K562 (cell line): ENCODE measurements around the gene RHOBTB3. TPM values are rescaled to one million over a fixed set of nuclear protein-coding genes. Genes with fewer than 3 reads are reported as not detected.

Experiments used
- CREM ChIP-seq: IDR thresholded peaks from 2 replicates; pipeline ENCODE4 v1.6.1; 2014; ENCODE audit warnings: antibody characterized with exemption, low read depth
- DMBX1 ChIP-seq: fragments of 250-450 bp; sonication (Bioruptor Pico); IDR thresholded peaks from 2 replicates; pipeline ENCODE4 v1.8.0; 2022; ENCODE audit warnings: inconsistent platforms, mild to moderate bottlenecking, moderate library complexity, borderline replicate concordance
- GTF2E2 ChIP-seq: fragments of 200-800 bp; sonication (Bioruptor generic); IDR thresholded peaks from 2 replicates; pipeline ENCODE4 v1.6.1; 2016; ENCODE audit warnings: missing genetic modification characterization, missing compliant biosample characterization
- HDAC1 ChIP-seq, 2 experiments: fragments of 450-650 bp; IDR thresholded peaks; 2 replicates each; pipeline ENCODE4 v1.6.1; 2016 to 2017; ENCODE audit warnings: inconsistent platforms in 1 of 2, mild to moderate bottlenecking in 1 of 2, moderate library complexity in 1 of 2
- HES1 ChIP-seq: fragments of 450-650 bp; IDR thresholded peaks from 2 replicates; pipeline ENCODE4 v1.6.1; 2016; ENCODE audit warnings: low read depth, mild to moderate bottlenecking, moderate library complexity
- HEY1 ChIP-seq: fragments of 250-450 bp; sonication (Bioruptor Pico); IDR thresholded peaks from 2 replicates; pipeline ENCODE4 v1.5.0; 2020; ENCODE audit warnings: mild to moderate bottlenecking, moderate library complexity, borderline replicate concordance
- HOXB6 ChIP-seq: fragments of 250-450 bp; sonication (Bioruptor Pico); IDR thresholded peaks from 2 replicates; pipeline ENCODE4 v1.5.1; 2022; ENCODE audit warnings: mild to moderate bottlenecking, borderline replicate concordance
- KAT2B ChIP-seq: IDR thresholded peaks from one replicate; pipeline ENCODE4 v1.6.1; 2012; ENCODE audit warnings: low read depth, mild to moderate bottlenecking, control low read depth, inconsistent platforms, low read length, moderate library complexity
- MAX ChIP-seq: sonication (generic); formaldehyde crosslinking; IDR thresholded peaks from 2 replicates; pipeline ENCODE4 v1.9.0; 2022; ENCODE audit warnings: mild to moderate bottlenecking, missing genetic modification reagents
- MAZ ChIP-seq, 2 experiments: fragments of 450-650 bp in 1 of 2; sonication (generic) in 1 of 2; formaldehyde crosslinking; IDR thresholded peaks in 1 of 2; conservative IDR thresholded peaks in 1 of 2; 2 replicates each; pipeline versions ENCODE4 v1.4.0 to v1.5.0; 2020; ENCODE audit warnings: mild to moderate bottlenecking in 1 of 2, missing genetic modification reagents in 1 of 2
- NCOA2 ChIP-seq, 2 experiments: fragments of 450-650 bp; IDR thresholded peaks; 2 replicates each; pipeline ENCODE4 v1.6.1; 2018; ENCODE audit warnings: mild to moderate bottlenecking in 2 of 2, moderate library complexity in 1 of 2; ENCODE audit not compliant: partially characterized antibody in 2 of 2
- POLR2G ChIP-seq: fragments of 200-400 bp; formaldehyde crosslinking; IDR thresholded peaks from 2 replicates; pipeline ENCODE4 v1.6.1; 2017; ENCODE audit warnings: low read depth, mild to moderate bottlenecking, antibody characterized with exemption, low read length, moderate library complexity
- PTTG1 ChIP-seq: fragments of 450-650 bp; IDR thresholded peaks from 2 replicates; pipeline ENCODE4 v1.6.1; 2016; ENCODE audit warnings: low read depth, mild to moderate bottlenecking, missing genetic modification characterization, missing compliant biosample characterization
- REST ChIP-seq, 2 experiments: fragments of 450-650 bp; formaldehyde crosslinking in 1 of 2; IDR thresholded peaks; 2 replicates each; pipeline versions ENCODE4 v1.4.0 to v1.6.1; 2014 to 2020; ENCODE audit warnings: mild to moderate bottlenecking in 2 of 2, borderline replicate concordance in 1 of 2, low read depth in 1 of 2
- SOX6 ChIP-seq: fragments of 450-650 bp; IDR thresholded peaks from 2 replicates; pipeline ENCODE4 v1.6.1; 2014; ENCODE audit warnings: mild to moderate bottlenecking
- ZFP30 ChIP-seq: fragments of 250-450 bp; sonication (Bioruptor Pico); IDR thresholded peaks from 2 replicates; pipeline ENCODE4 v1.8.0; 2022; ENCODE audit warnings: moderate library complexity, mild to moderate bottlenecking, inconsistent platforms, borderline replicate concordance
- ZNF766 ChIP-seq: fragments of 200-800 bp; sonication (Bioruptor generic); conservative IDR thresholded peaks from 2 replicates; pipeline ENCODE4 v1.6.1; 2016; ENCODE audit warnings: missing genetic modification characterization, missing compliant biosample characterization
- polyA plus RNA-seq, 8 experiments: library from polyadenylated mRNA; depleted of rRNA in 4 of 8; stranded (reverse) in 5 of 8; unstranded in 3 of 8; fragments of >200 nt; fragmentation: Nextera tagmentation in 2 of 8; fragmentation: Illumina TruSeq in 1 of 8; extraction: Ambion mirVana in 2 of 8; extraction: Trizol in 1 of 8; gene quantifications; 2 replicates each; pipeline versions ENCODE4 v1.2.1 to v1.2.3, GENCODE V29; 2011 to 2014; ENCODE audit warnings: inconsistent platforms in 1 of 8, missing spikeins in 1 of 8
- total RNA-seq, 7 experiments: library from RNA; depleted of rRNA in 6 of 7; stranded (reverse); fragments of >200 nt in 6 of 7; fragmentation: Illumina TruSeq in 2 of 7; extraction: Trizol in 2 of 7; gene quantifications; 2 replicates each; pipeline versions ENCODE4 v1.2.1 to v1.2.3, GENCODE V29; 2011 to 2021; ENCODE audit warnings: low replicate concordance in 1 of 7

The RHOBTB3 gene
- total and polyA plus RNA-seq, 9 of the 15 experiments (the other 6 are each of a cell fraction or from before 2014, with no cell fraction given), result 39.7 to 143 (median 115) TPM

- no peak for TF ChIP-seq REST (IDR thresholded peaks at IDR 0.05; ENCODE audit: borderline replicate concordance)
- TF ChIP-seq REST (CRISPR knock-in tag; IDR thresholded peaks at IDR 0.05; ENCODE audit: low read depth), result no peak
- no peak for TF ChIP-seq HES1
- TF ChIP-seq ZNF766 (CRISPR knock-in tag), result 0 out of 2 replicates have a peak, but pooled peaks have one; percentile 44
- peak; percentile 79 for TF ChIP-seq POLR2G
- TF ChIP-seq ZFP30, result no peak
- no peak for TF ChIP-seq DMBX1 (CRISPR knock-in tag)
- 0 out of 4 replicates have a peak, but pooled peaks of 1 of the 2 experiments have one; percentile 33 for TF ChIP-seq MAZ (CRISPR knock-in tag; conservative IDR thresholded peaks at IDR 0.05 in 1 of 2, IDR thresholded peaks at IDR 0.05 in 1 of 2)
- TF ChIP-seq HOXB6 (CRISPR knock-in tag), result 0 out of 2 replicates have a peak, but pooled peaks have one; percentile 27
- 0 out of 2 replicates have a peak, but pooled peaks have one; percentile 29 for TF ChIP-seq CREM
- TF ChIP-seq MAX, result 0 out of 2 replicates have a peak, but pooled peaks have one; percentile 37
- TF ChIP-seq PTTG1 (tag), result 0 out of 2 replicates have a peak, but pooled peaks have one; percentile 37
- TF ChIP-seq NCOA2 (IDR thresholded peaks at IDR 0.05; ENCODE audit: partially characterized antibody in 2 of 2), result no peak
- TF ChIP-seq SOX6, result peak; percentile 21; the same call in 1 of the 2 replicates
- TF ChIP-seq HEY1, result 0 out of 2 replicates have a peak, but pooled peaks have one; percentile 19
- TF ChIP-seq GTF2E2 (tag), result peak; percentile 87
- TF ChIP-seq HDAC1 (IDR thresholded peaks at IDR 0.05), result no peak
- TF ChIP-seq KAT2B, result no peak
Observed at GRCh38 chr5:95711501-95712346, 19.4 kb upstream of the RHOBTB3 start (continued).
